HepG2 (cell line): ENCODE measurements around the gene BUD23. TPM values are rescaled to one million over a fixed set of nuclear protein-coding genes. Genes with fewer than 3 reads are reported as not detected.

Experiments used
- AHR ChIP-seq: IDR thresholded peaks from 2 replicates; pipeline ENCODE4 v1.6.1; 2018; ENCODE audit warnings: missing genetic modification reagents, missing compliant biosample characterization
- GATAD1 ChIP-seq: IDR thresholded peaks from 2 replicates; pipeline ENCODE4 v1.6.1; 2016; ENCODE audit warnings: missing genetic modification reagents, missing compliant biosample characterization
- JUN ChIP-seq: sonication (generic); formaldehyde crosslinking; IDR thresholded peaks from 2 replicates; pipeline ENCODE4 v1.4.0; 2020; ENCODE audit warnings: mild to moderate bottlenecking, missing genetic modification reagents
- MXD4 ChIP-seq: IDR thresholded peaks from 2 replicates; pipeline ENCODE4 v1.6.1; 2016; ENCODE audit warnings: mild to moderate bottlenecking, missing biosample characterization, missing genetic modification reagents
- MXI1 ChIP-seq: IDR thresholded peaks from 3 replicates; pipeline ENCODE4 v1.6.1; 2012; ENCODE audit warnings: low read depth, low read length, inconsistent platforms, borderline replicate concordance
- STAT5B ChIP-seq: sonication (generic); formaldehyde crosslinking; IDR thresholded peaks from 2 replicates; pipeline ENCODE4 v1.4.0; 2020; ENCODE audit warnings: missing genetic modification reagents
- ZNF430 ChIP-seq: sonication (generic); formaldehyde crosslinking; IDR thresholded peaks from 2 replicates; pipeline ENCODE4 v1.9.0; 2021; ENCODE audit warnings: mild to moderate bottlenecking, missing genetic modification reagents
- ZNF598 ChIP-seq: sonication (generic); formaldehyde crosslinking; IDR thresholded peaks from 2 replicates; pipeline ENCODE4 v1.5.1; 2020; ENCODE audit warnings: mild to moderate bottlenecking, missing genetic modification reagents, borderline replicate concordance
- polyA plus RNA-seq, 8 experiments: library from polyadenylated mRNA; depleted of rRNA in 3 of 8; stranded (reverse) in 7 of 8; unstranded in 1 of 8; fragments of >200 nt; fragmentation: Illumina TruSeq in 4 of 8; extraction: Trizol in 4 of 8; gene quantifications; 2 replicates each; pipeline versions ENCODE4 v1.2.1 to v1.2.3, GENCODE V29; 2011 to 2016; ENCODE audit warnings: low read depth in 4 of 8, missing spikeins in 1 of 8, mixed read lengths in 1 of 8; ENCODE audit not compliant: insufficient read depth in 1 of 8
- total RNA-seq, 5 experiments: library from RNA; depleted of rRNA; stranded (reverse); fragments of >200 nt; fragmentation: Illumina TruSeq; extraction: Trizol; gene quantifications; 2 replicates each; pipeline ENCODE4 v1.2.3, GENCODE V29; 2016; ENCODE audit warnings: low read depth in 1 of 5
- TF ChIP-seq, protein P1 (sequence below): sonication (generic); formaldehyde crosslinking; conservative IDR thresholded peaks from 2 replicates; pipeline ENCODE4 v1.4.0; 2020; ENCODE audit warnings: mild to moderate bottlenecking, missing genetic modification reagents, moderate library complexity

BUD23 gene
- total and polyA plus RNA-seq, 2 of the 13 experiments (the other 11 are each of a cell fraction or from before 2014, with no cell fraction given): 47.5 to 54.5 TPM

DNA sequence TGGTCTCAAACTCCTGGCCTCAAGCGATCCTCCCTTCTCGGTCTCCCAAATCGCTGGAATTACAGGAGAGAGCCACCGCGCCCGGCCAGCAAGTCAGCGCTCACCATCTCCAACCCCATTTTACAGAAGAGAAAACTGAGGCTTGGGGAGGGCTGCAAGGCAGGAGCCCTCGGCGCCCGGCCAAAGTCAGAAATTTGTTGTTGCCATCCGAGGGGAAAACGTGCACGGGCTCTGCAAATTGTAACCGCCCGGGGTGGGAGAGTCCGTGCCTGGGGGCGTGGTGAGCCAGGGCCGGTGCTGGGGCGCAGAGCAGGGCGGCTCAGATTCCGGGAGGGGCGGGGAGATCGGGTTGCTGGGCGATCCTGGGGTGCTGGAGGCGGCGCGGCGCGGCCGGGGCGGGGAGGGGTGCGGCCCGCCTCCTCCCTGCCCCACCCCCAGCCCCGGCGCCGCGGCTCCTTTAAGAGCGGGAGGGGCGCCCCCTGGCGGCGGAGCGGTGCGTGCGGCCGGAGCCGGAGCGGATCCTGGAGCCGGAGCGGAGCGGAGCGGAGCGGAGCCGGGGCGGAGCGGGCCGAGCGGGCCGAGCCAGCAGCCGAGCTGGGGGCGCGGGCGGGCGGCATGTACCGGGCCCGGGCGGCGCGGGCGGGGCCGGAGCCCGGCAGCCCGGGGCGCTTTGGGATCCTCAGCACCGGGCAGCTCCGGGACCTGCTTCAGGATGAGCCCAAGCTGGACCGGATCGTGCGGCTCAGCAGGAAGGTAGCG, 15.9 kb upstream of the BUD23 start, which contains the start of gene VPS37D (continued):
- TF ChIP-seq MXI1 (peak; percentile 60; the same call in 1 of the 3 replicates), JUN (CRISPR knock-in tag) (no peak), MXD4 (CRISPR knock-in tag) (no peak; the same call in 1 of the 2 replicates), ZNF430 (peak; percentile 30; the same call in 1 of the 2 replicates), AHR (CRISPR knock-in tag) (no peak), GATAD1 (0 out of 2 replicates have a peak, but pooled peaks have one; percentile 20), STAT5B (CRISPR knock-in tag) (no peak), ZNF598 (no peak)
- TF ChIP-seq, protein P1, sequence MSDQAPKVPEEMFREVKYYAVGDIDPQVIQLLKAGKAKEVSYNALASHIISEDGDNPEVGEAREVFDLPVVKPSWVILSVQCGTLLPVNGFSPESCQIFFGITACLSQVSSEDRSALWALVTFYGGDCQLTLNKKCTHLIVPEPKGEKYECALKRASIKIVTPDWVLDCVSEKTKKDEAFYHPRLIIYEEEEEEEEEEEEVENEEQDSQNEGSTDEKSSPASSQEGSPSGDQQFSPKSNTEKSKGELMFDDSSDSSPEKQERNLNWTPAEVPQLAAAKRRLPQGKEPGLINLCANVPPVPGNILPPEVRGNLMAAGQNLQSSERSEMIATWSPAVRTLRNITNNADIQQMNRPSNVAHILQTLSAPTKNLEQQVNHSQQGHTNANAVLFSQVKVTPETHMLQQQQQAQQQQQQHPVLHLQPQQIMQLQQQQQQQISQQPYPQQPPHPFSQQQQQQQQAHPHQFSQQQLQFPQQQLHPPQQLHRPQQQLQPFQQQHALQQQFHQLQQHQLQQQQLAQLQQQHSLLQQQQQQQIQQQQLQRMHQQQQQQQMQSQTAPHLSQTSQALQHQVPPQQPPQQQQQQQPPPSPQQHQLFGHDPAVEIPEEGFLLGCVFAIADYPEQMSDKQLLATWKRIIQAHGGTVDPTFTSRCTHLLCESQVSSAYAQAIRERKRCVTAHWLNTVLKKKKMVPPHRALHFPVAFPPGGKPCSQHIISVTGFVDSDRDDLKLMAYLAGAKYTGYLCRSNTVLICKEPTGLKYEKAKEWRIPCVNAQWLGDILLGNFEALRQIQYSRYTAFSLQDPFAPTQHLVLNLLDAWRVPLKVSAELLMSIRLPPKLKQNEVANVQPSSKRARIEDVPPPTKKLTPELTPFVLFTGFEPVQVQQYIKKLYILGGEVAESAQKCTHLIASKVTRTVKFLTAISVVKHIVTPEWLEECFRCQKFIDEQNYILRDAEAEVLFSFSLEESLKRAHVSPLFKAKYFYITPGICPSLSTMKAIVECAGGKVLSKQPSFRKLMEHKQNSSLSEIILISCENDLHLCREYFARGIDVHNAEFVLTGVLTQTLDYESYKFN (CRISPR knock-in tag): 0 out of 2 replicates have a peak, but pooled peaks have one; percentile 49
